Measurements from ENCODE around the gene HIVEP2.

The HIVEP2 gene

GRCh38 chr6:142834853-142835252 is 110.1 kb downstream of the HIVEP2 start:
- Histone ChIP-seq H3K4me3 (ENCODE audit: low read depth in 1 of 2, low read length in 2 of 2) (no peak overlapping the region), H3K4me1 (ENCODE audit: control insufficient read depth in 1 of 2, insufficient read depth in 2 of 2, low read length in 2 of 2) (peaks cover 25 to 35% of the 10 kb centered on the region in 2 donors), H3K36me3 (ENCODE audit: control insufficient read depth in 1 of 2, insufficient read depth in 2 of 2, low read length in 2 of 2) (no peaks in the 10 kb centered on the region), H3K9ac (ENCODE audit: low read depth in 1 of 2, low read length in 2 of 2) (no peak overlapping the region), H3K27me3 (ENCODE audit: control insufficient read depth in 1 of 2, insufficient read depth in 2 of 2, low read length in 2 of 2) (no peaks in the 10 kb centered on the region), H3K27ac (ENCODE audit: low read depth, low read length) (no peak overlapping the region), H3K9me3 (ENCODE audit: control insufficient read depth in 1 of 2, low read length in 2 of 2) (no peaks in the 10 kb centered on the region)

GRCh38 chr6:142833798-142834197 is 111.2 kb downstream of the HIVEP2 start:
- Histone ChIP-seq H3K36me3 (ENCODE audit: control insufficient read depth in 1 of 2, insufficient read depth in 2 of 2, low read length in 2 of 2) (no peaks in the 10 kb centered on the region), H3K4me1 (ENCODE audit: control insufficient read depth in 1 of 2, insufficient read depth in 2 of 2, low read length in 2 of 2) (peaks cover 18 to 28% of the 10 kb centered on the region in 2 donors), H3K4me3 (ENCODE audit: low read depth in 1 of 2, low read length in 2 of 2) (no peak overlapping the region), H3K9ac (ENCODE audit: low read depth in 1 of 2, low read length in 2 of 2) (no peak overlapping the region), H3K27ac (ENCODE audit: low read depth, low read length) (no peak overlapping the region), H3K9me3 (ENCODE audit: control insufficient read depth in 1 of 2, low read length in 2 of 2) (no peaks in the 10 kb centered on the region), H3K27me3 (ENCODE audit: control insufficient read depth in 1 of 2, insufficient read depth in 2 of 2, low read length in 2 of 2) (no peaks in the 10 kb centered on the region)

GRCh38 chr6:142833054-142833453 is 111.9 kb downstream of the HIVEP2 start:
- Histone ChIP-seq H3K27me3 (ENCODE audit: control insufficient read depth in 1 of 2, insufficient read depth in 2 of 2, low read length in 2 of 2) (no peaks in the 10 kb centered on the region), H3K36me3 (ENCODE audit: control insufficient read depth in 1 of 2, insufficient read depth in 2 of 2, low read length in 2 of 2) (no peaks in the 10 kb centered on the region), H3K27ac (ENCODE audit: low read depth, low read length) (no peak overlapping the region), H3K9ac (ENCODE audit: low read depth in 1 of 2, low read length in 2 of 2) (no peak overlapping the region), H3K4me3 (ENCODE audit: low read depth in 1 of 2, low read length in 2 of 2) (no peak overlapping the region), H3K4me1 (ENCODE audit: control insufficient read depth in 1 of 2, insufficient read depth in 2 of 2, low read length in 2 of 2) (peaks cover 15 to 24% of the 10 kb centered on the region in 2 donors), H3K9me3 (ENCODE audit: control insufficient read depth in 1 of 2, low read length in 2 of 2) (no peaks in the 10 kb centered on the region)

GRCh38 chr6:142830807-142831206 is 114.2 kb downstream of the HIVEP2 start:
- Histone ChIP-seq H3K27me3 (ENCODE audit: control insufficient read depth in 1 of 2, insufficient read depth in 2 of 2, low read length in 2 of 2) (no peaks in the 10 kb centered on the region), H3K4me3 (ENCODE audit: low read depth in 1 of 2, low read length in 2 of 2) (no peak overlapping the region), H3K27ac (ENCODE audit: low read depth, low read length) (no peak overlapping the region), H3K9me3 (ENCODE audit: control insufficient read depth in 1 of 2, low read length in 2 of 2) (no peaks in the 10 kb centered on the region), H3K4me1 (ENCODE audit: control insufficient read depth in 1 of 2, insufficient read depth in 2 of 2, low read length in 2 of 2) (peaks cover 16 to 34% of the 10 kb centered on the region in 2 donors), H3K9ac (ENCODE audit: low read depth in 1 of 2, low read length in 2 of 2) (no peak overlapping the region), H3K36me3 (ENCODE audit: control insufficient read depth in 1 of 2, insufficient read depth in 2 of 2, low read length in 2 of 2) (no peaks in the 10 kb centered on the region)

- peaks cover 16 to 34% of the 10 kb centered on the region in 2 donors for H3K4me1 ChIP-seq (ENCODE audit: control insufficient read depth in 1 of 2, insufficient read depth in 2 of 2, low read length in 2 of 2)
- H3K9ac ChIP-seq (ENCODE audit: low read depth in 1 of 2, low read length in 2 of 2): no peak overlapping the region
- H3K4me3 ChIP-seq (ENCODE audit: low read depth in 1 of 2, low read length in 2 of 2): no peak overlapping the region
- H3K9me3 ChIP-seq (ENCODE audit: control insufficient read depth in 1 of 2, low read length in 2 of 2): no peaks in the 10 kb centered on the region
- no peaks in the 10 kb centered on the region for H3K27me3 ChIP-seq (ENCODE audit: control insufficient read depth in 1 of 2, insufficient read depth in 2 of 2, low read length in 2 of 2)
- no peak overlapping the region for H3K27ac ChIP-seq (ENCODE audit: low read depth, low read length)
- no peaks in the 10 kb centered on the region for H3K36me3 ChIP-seq (ENCODE audit: control insufficient read depth in 1 of 2, insufficient read depth in 2 of 2, low read length in 2 of 2)
These were observed 114.8 kb downstream of the HIVEP2 start for GRCh38 chr6:142830116-142830710.

GRCh38 chr6:142829556-142829955 is 115.4 kb downstream of the HIVEP2 start:
- no peaks in the 10 kb centered on the region for H3K9me3 ChIP-seq (ENCODE audit: control insufficient read depth in 1 of 2, low read length in 2 of 2)
- H3K4me1 ChIP-seq (ENCODE audit: control insufficient read depth in 1 of 2, insufficient read depth in 2 of 2, low read length in 2 of 2): peaks cover 18 to 37% of the 10 kb centered on the region in 2 donors
- H3K9ac ChIP-seq (ENCODE audit: low read depth in 1 of 2, low read length in 2 of 2): no peak overlapping the region
- H3K27ac ChIP-seq (ENCODE audit: low read depth, low read length): no peak overlapping the region
- H3K27me3 ChIP-seq (ENCODE audit: control insufficient read depth in 1 of 2, insufficient read depth in 2 of 2, low read length in 2 of 2): no peaks in the 10 kb centered on the region
- H3K36me3 ChIP-seq (ENCODE audit: control insufficient read depth in 1 of 2, insufficient read depth in 2 of 2, low read length in 2 of 2): no peaks in the 10 kb centered on the region
- H3K4me3 ChIP-seq (ENCODE audit: low read depth in 1 of 2, low read length in 2 of 2): no peak overlapping the region

- Histone ChIP-seq H3K27ac (ENCODE audit: low read depth, low read length) (peak overlapping the region; percentile 11), H3K4me1 (ENCODE audit: control insufficient read depth in 1 of 2, insufficient read depth in 2 of 2, low read length in 2 of 2) (peaks cover 12 to 31% of the 10 kb centered on the region in 2 donors), H3K27me3 (ENCODE audit: control insufficient read depth in 1 of 2, insufficient read depth in 2 of 2, low read length in 2 of 2) (no peaks in the 10 kb centered on the region), H3K9me3 (ENCODE audit: control insufficient read depth in 1 of 2, low read length in 2 of 2) (no peaks in the 10 kb centered on the region), H3K4me3 (ENCODE audit: low read depth in 1 of 2, low read length in 2 of 2) (peak overlapping the region; percentile 1 to 32), H3K36me3 (ENCODE audit: control insufficient read depth in 1 of 2, insufficient read depth in 2 of 2, low read length in 2 of 2) (no peaks in the 10 kb centered on the region), H3K9ac (ENCODE audit: low read depth in 1 of 2, low read length in 2 of 2) (no peak overlapping the region)
These were observed 117.0 kb downstream of the HIVEP2 start for GRCh38 chr6:142827991-142828390.

GRCh38 chr6:142827369-142827768 is 117.6 kb downstream of the HIVEP2 start:
- Histone ChIP-seq H3K36me3 (ENCODE audit: control insufficient read depth in 1 of 2, insufficient read depth in 2 of 2, low read length in 2 of 2) (no peaks in the 10 kb centered on the region), H3K4me1 (ENCODE audit: control insufficient read depth in 1 of 2, insufficient read depth in 2 of 2, low read length in 2 of 2) (peaks cover 11 to 27% of the 10 kb centered on the region in 2 donors), H3K27me3 (ENCODE audit: control insufficient read depth in 1 of 2, insufficient read depth in 2 of 2, low read length in 2 of 2) (no peaks in the 10 kb centered on the region), H3K4me3 (ENCODE audit: low read depth in 1 of 2, low read length in 2 of 2) (peak overlapping the region; percentile 1 to 32), H3K9ac (ENCODE audit: low read depth in 1 of 2, low read length in 2 of 2) (no peak overlapping the region), H3K9me3 (ENCODE audit: control insufficient read depth in 1 of 2, low read length in 2 of 2) (no peaks in the 10 kb centered on the region), H3K27ac (ENCODE audit: low read depth, low read length) (peak overlapping the region; percentile 11)

- H3K4me3 ChIP-seq (ENCODE audit: low read depth in 1 of 2, low read length in 2 of 2): no peak overlapping the region
- no peak overlapping the region for H3K9ac ChIP-seq (ENCODE audit: low read depth in 1 of 2, low read length in 2 of 2)
- no peak overlapping the region for H3K27ac ChIP-seq (ENCODE audit: low read depth, low read length)
- no peaks in the 10 kb centered on the region for H3K27me3 ChIP-seq (ENCODE audit: control insufficient read depth in 1 of 2, insufficient read depth in 2 of 2, low read length in 2 of 2)
- no peaks in the 10 kb centered on the region for H3K9me3 ChIP-seq (ENCODE audit: control insufficient read depth in 1 of 2, low read length in 2 of 2)
- no peaks in the 10 kb centered on the region for H3K36me3 ChIP-seq (ENCODE audit: control insufficient read depth in 1 of 2, insufficient read depth in 2 of 2, low read length in 2 of 2)
- peaks cover 20 to 39% of the 10 kb centered on the region in 2 donors for H3K4me1 ChIP-seq (ENCODE audit: control insufficient read depth in 1 of 2, insufficient read depth in 2 of 2, low read length in 2 of 2)
These were observed 119.2 kb downstream of the HIVEP2 start for GRCh38 chr6:142825760-142826159.

- peaks cover 28 to 50% of the 10 kb centered on the region in 2 donors for H3K4me1 ChIP-seq (ENCODE audit: control insufficient read depth in 1 of 2, insufficient read depth in 2 of 2, low read length in 2 of 2)
- no peak overlapping the region for H3K4me3 ChIP-seq (ENCODE audit: low read depth in 1 of 2, low read length in 2 of 2)
- no peaks in the 10 kb centered on the region for H3K9me3 ChIP-seq (ENCODE audit: control insufficient read depth in 1 of 2, low read length in 2 of 2)
These were observed 120.5 kb downstream of the HIVEP2 start for GRCh38 chr6:142824426-142824825.

More at GRCh38 chr6:142824426-142824825, 120.5 kb downstream of the HIVEP2 start:
- H3K27ac ChIP-seq (ENCODE audit: low read depth, low read length): no peak overlapping the region
- no peaks in the 10 kb centered on the region for H3K36me3 ChIP-seq (ENCODE audit: control insufficient read depth in 1 of 2, insufficient read depth in 2 of 2, low read length in 2 of 2)
- no peaks in the 10 kb centered on the region for H3K27me3 ChIP-seq (ENCODE audit: control insufficient read depth in 1 of 2, insufficient read depth in 2 of 2, low read length in 2 of 2)
- H3K9ac ChIP-seq (ENCODE audit: low read depth in 1 of 2, low read length in 2 of 2): no peak overlapping the region

Measured in duodenal mucosa (tissue), 2 donors.